Measurements from ENCODE around the gene COQ2.
A peak's percentile ranks its signal among the peaks of the same experiment; 100 is the strongest.
"Not testable (repeated sequence)": the region's sequence is repeated elsewhere in the genome, so short reads cannot be mapped to it uniquely, and the experiment has no call there.

The COQ2 gene

DNA sequence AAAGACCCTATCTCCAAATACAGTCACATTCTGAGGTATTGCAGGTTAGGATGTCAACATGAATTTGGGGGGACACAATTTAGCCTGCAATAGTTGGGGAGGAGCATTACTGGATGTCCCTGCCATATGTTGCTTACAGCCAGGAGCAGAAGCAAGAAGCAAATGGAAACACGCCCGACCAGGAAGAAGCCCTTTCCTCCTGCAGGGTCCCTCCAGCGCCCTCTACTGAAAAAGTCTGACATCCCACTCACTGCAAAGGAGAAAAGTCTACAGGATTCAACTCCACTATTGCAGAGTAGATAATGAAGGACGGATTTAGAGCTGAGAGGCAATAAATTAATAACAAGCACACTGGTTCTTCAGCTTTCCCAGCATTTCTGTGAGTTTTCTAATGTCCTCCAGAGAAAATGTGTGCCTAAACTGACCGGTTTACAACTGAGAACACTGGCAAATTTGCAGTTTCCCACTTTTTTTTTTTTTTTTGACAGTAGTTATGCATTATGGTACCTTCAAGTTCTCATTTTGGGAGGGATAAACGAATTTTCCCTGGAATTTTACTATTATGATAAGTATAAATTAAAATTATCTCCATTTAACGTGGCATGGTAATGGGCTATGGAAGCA lies 31.7 kb downstream of the COQ2 start:
- peak; percentile 90 for FAIRE-seq
- DNase-seq (ENCODE audit: extremely low spot score, insufficient read length, low read depth), result peak; percentile 48

DNA sequence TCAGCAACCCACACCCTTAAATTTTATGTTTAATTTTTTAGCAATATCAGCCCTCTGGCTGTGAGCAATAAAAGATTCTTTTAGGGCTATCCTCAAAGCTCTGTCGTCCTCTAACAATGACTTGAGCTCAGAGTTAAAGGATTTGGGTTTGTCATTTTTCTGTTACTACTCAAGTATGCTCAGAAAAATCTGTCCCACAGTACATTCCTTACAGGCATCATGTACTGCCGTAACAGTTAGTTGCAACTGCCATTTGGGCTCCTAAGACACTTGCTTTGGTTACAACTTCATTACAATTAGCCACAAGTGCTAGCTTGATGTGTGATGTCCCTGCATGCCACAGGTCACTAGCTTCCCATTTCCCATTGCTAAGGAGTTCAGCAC lies 33.2 kb downstream of the COQ2 start:
- DNase-seq (ENCODE audit: extremely low spot score, insufficient read length, low read depth) (no peak), FAIRE-seq (no peak)

DNA sequence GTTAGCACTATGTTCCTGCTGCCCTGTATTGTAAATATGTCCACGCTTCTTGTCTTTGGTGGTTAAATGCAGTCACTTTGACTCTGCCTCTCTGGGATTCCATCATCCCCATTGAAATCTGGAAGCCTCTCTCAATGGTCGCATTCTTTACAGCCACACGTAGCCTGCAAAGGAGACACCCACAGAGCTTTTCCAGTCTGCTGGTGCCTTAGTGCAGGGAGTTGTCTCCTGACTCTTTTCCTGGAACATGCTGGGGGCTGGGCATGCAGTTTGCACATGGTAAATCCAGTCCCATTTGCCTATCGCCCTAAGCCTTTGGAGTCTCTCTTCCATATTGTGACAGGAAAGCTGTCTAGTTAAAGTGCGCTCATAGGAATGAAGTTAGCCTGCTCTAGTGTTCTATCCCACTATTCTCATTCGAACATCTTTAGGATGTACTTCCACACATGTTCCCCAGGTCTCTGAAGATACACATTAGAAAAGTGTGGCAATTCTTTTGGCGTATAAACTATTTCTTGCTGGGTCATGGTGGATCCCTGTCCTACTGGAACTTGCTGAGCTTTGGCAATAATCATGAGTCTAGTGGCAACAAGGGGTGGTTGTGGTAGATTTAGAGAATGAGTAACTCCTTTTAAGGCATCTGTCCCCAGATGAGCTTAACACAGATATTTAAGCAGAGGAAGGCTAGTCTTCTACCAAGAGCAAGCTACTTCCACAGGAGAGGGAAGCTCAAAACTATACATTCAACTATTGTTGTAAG lies 33.7 kb downstream of the COQ2 start:
- FAIRE-seq (no peak), DNase-seq (ENCODE audit: extremely low spot score, insufficient read length, low read depth) (no peak)

DNA sequence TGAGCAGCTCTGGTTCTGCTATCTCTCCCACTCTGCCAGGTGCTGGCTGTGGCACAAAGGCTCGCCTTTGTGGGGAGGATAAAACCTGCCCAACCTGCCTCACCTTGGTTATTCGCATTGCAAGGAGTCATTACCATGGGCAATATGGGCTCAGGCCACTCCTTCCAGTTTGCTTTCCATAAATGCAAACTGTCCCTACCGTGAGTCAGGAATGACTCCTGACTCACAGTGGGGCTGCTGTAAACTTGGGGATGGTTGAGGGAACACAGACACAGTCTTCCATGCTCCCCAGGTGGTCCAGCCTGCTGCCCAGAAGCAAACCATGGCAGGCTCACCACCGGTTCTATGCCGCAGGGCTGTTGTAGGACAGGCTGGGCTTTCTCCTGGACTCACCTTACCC lies 36.1 kb downstream of the COQ2 start:
- DNase-seq (ENCODE audit: extremely low spot score, insufficient read length, low read depth) (no peak), FAIRE-seq (no peak)

DNA sequence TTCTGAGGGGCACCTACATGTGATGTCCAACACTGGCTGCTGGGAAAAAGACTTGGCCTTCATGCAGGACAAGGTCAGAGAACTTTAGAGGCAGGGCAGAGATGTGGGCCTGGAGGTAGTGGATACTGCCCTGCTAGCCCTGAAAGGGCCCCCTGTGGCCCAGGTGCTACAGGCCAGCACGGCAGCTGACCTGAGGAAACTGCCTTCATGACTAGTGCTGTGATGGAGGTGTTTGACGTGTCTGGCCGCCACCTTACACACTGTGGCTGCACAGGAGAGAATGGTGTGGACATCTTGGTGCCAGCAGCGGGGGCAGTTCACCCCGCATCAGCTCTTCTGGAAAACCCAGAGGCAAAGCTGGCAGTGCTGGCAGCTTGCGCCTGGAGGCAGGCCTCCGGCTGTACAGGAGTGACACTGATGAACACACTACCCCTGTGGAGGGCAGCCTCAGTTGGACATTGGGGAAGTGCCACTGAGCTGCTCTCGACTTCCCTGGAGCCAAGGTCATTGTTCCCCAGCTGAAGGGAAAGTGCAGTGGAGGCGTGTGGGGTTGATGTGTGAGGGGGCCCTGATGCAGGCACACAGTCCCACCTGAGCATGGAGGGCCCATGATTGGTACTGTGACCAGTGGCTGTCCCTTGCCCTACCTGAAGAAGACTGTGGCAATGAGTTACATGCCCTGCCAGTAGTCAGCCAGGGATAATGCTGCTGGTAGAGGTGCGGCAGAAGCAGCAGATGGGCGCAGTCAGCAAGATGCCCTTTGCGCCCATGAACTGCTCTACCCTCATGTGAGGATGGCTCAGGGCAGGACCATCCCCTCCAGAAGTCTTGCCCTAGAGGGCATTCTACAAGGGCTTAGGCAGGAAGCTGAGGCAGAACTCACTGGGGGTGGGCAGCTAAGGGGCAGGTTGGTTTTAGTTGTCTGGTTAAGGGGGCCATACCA lies 36.9 kb downstream of the COQ2 start:
- FAIRE-seq (no peak), DNase-seq (ENCODE audit: extremely low spot score, insufficient read length, low read depth) (no peak)

DNA sequence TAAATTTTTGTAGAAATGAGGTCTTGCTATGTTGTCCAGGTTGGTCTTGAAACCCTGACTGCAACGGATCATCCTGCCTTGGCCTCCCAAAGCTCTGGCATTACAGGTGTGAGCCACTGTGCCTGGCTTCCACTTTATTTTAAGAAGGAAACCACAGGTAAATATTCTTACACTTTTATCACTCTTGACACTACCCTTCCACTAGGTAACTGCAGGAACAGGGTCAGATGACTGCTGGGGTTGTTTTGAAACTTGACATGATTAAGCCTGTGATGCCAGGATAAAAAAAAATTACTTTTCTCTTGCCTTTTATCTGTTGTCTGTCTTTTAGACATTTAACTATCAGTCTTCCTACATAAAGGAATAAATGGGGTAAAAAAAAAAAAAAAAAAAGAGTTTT lies 43.5 kb downstream of the COQ2 start:
- DNase-seq (ENCODE audit: extremely low spot score, insufficient read length, low read depth), result no peak

DNA sequence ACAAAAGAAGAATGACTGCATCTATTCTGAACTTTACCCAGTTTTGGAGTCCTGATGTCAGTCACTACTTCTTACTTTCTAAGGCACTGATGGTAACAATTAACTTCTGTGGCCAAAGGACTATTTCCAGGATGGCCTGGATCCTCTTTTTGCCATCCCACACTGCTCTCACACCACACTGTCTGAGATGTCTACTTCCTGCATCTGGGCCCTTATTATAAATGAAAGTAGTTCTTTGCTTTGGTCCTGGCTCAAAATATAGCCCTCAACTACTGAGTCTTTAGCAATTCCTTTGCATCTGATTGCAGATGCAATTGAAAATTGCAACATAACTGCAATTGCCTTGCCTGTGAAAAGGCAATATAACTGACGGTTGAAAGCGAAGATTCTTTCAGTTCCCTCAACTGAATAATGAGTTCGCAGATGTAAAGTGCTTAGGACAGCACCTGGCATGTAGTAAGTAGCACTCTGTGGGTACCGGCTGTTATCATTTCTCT lies 44.2 kb downstream of the COQ2 start:
- DNase-seq (ENCODE audit: extremely low spot score, insufficient read length, low read depth) (peak; percentile 51), FAIRE-seq (peak; percentile 96)

More for the DNA sequence above, 43.5 kb downstream of the COQ2 start:
- FAIRE-seq, result peak; percentile 62

DNA sequence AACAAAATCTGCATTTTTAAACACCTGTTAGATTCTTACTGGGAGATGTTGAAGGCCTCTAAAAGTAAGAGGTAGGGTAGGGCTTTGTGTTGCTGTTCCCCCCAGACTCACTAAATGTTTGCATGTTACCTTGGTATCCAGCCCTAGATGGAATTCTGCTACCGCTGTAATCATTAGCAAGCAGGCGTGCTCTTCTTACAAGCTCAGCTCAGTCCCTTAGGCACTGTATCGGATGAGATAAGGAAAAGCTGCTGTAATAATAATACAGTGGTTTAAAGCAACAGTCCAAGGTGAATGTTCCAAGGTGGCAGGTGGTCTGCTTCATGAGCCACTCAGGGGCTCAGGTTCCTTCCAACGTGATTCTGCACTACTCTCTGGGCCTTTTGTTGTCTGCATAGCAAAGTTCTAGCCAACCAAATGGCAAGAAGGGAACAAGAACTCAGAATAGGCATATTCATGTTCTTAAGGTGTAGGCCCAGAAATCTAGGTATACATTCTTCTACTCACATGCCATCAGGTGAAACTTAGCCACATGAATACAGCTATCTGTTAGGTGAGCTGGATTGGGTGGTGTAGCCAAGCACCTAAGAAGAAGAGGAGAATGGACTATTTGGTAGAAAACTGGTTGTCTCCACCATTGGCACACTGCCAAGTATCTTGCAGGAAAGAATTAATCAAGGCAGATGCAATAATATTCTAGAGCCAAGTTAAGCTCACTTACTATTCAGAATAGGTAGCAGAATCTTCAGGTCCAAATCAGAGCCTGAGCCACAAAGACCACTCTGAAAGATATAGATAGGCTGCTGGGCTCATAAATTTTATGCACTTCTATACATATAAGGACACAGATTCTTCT lies 46.0 kb downstream of the COQ2 start:
- FAIRE-seq (no peak), DNase-seq (ENCODE audit: extremely low spot score, insufficient read length, low read depth) (no peak)

DNA sequence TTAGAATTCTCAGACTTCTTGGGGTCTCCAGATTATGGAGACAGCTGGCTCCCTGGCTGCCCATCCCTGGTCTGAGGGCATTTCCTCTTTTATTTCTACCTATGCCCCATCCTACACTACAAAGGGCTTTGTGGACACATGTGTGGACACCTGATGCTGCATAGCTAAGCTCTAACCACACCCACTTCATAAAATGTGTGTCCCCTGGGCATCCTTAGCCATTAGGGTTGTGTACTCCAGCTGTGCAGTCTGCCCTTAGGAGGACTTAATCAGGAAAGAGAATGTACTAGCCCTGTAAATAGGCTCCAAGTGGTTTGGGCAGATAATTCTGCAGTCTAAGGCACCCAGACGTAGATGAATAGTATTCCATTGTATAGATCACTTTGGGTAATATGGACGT lies 47.0 kb downstream of the COQ2 start:
- DNase-seq (ENCODE audit: extremely low spot score, insufficient read length, low read depth) (no peak), FAIRE-seq (no peak)

DNA sequence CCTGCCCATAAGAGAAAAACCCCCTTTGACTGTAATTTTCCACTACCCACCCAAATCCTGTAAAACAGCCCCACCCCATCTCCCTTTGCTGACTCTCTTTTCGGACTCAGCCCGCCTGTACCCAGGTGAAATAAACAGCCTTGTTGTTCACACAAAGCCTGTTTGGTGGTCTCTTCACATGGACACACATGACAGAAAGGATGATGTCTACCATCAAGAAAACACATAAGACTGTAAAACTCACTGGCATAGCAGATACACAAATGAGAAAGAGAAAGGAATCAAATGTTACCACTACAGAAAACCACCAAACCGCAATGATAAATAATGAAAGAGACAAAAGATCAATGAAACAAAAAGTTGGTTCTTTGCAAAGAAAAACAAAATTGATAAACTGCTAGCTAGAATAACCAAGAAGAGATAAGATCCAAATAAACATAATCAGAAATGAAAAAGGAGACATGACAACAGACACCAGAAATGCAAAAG lies 48.9 kb downstream of the COQ2 start:
- DNase-seq (ENCODE audit: extremely low spot score, insufficient read length, low read depth), result not testable (repeated sequence)
- peak; percentile 96 for FAIRE-seq

DNA sequence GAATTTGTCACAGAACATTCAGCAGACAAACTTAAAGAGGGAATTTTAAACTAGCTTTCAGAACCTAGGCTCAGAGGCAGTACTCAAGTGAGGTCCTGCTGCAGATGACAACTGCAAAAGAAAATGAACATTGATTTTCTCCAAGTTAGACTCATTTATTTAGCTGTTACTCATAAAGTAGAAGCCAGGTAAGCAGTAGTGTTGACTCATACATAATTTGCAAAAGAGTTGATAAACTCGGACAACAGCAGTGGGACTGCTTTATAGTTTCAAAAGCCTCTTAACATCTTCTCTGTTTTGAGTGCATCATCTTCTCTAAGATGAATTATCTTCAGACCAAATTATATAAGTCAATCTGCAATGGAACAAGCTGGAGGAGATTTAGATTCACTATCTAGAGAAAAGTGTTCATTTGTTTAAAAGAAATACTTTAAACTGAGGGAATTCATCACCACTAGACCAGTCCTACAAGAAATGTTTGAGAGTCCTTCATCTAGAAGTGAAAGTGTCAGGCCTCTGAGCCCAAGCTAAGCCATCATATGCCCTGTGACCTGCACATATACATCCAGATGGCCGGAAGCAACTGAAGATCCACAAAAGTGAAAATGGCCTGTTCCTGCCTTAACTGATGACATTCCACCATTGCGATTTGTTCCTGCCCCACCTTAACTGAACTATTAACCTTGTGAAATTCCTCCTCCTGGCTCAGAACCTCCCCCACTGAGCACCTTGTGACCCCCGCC lies 49.5 kb downstream of the COQ2 start:
- no peak for FAIRE-seq

DNA sequence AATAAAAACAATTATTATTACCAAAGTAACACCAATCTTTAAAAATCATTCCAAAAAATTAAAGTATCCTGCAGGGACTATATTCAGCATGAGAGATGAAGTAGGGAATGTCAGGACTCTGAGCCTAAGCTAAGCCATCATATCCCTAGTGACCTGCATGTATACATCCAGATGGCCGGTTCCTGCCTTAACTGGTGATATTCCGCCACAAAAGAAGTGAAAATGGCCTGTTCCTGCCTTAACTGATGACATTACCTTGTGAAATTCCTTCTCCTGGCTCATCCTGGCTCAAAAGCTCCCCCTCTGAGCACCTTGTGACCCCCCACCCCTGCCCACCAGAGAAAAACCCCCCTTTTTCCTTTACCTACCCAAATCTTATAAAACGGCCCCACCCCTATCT lies 50.2 kb downstream of the COQ2 start:
- not testable (repeated sequence) for FAIRE-seq; DNase-seq (ENCODE audit: extremely low spot score, insufficient read length, low read depth)

More for the DNA sequence above, 49.5 kb downstream of the COQ2 start:
- no peak for DNase-seq (ENCODE audit: extremely low spot score, insufficient read length, low read depth)

DNA sequence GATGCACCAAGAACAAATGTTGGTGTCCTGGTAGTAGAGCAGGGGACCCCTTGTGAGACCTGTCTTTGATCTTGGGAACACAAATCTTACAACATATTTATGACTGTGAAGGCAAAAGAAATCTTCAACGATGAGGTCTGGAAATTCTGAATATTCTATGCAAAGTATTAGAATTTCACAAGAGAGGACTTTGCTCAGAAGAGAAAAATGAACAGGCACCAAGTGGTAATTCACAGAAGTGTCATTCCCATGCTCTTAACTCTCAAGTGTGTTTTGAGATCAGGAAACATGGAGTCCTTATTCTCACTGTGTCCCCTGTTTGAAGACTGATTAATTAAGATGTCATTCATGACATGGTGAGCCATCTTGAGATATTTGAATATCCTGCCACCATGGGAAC lies 52.5 kb downstream of the COQ2 start:
- FAIRE-seq (no peak), DNase-seq (ENCODE audit: extremely low spot score, insufficient read length, low read depth) (no peak)

DNA sequence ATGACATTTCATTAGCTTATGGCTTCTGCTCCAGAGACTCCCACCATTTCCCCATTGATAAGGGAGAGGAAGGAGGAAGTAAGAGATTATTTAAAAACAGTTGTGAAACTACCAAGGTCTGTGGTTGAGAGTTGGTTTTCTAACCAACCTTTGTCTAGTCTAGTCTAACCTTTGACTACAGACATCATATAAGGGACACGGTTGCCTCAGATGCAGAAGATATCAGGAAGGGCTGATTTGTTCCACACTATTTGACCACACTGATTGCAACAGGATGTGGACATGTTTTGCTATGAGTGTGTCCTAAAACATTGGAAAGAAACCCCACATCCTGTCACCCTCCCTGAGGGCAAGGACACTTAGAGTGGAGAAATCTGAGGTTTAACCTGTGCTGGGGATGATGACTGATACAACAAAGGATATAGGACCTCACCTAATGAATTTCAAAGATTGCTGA lies 53.0 kb downstream of the COQ2 start:
- DNase-seq (ENCODE audit: extremely low spot score, insufficient read length, low read depth), result no peak
- peak; percentile 98 for FAIRE-seq

DNA sequence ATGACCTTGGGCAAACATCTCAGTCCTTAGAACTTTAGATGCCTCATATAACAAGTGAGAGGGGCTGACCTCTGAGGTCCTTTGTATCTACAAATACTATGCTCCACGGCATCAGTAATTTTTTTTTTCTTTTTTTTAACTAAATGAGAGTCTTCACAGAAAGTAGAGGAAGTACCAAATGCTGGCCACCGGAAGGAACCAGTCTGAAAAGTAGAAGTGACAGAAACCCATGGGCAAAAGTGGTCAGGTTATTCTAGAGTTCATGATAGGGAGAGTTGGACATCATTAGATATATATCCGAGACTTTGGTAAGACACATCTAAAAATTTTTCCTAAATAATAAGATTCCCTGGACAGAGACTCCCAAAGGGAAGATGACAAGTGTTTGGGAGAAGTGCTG lies 53.7 kb downstream of the COQ2 start:
- DNase-seq (ENCODE audit: extremely low spot score, insufficient read length, low read depth) (no peak), FAIRE-seq (no peak)

DNA sequence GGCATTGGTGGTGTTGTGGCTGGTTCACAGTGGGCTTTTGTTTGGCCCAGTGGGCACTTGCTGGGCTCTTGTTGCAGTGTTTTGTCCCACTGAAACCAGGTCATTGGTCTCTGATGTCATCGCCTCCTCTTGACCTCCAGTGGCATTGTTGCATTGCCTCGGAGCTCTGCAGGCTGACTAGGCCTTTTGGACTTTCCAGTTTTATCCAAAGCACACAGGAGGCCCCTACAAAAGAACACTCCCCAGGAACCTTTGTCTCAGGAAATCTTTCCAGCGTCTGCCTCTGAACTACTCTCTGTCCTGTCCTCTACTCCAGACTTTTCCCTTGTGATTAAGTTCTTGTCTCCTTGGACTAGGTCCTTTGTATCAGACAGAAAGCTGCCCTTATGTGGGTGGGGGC lies 54.8 kb downstream of the COQ2 start:
- no peak for DNase-seq (ENCODE audit: extremely low spot score, insufficient read length, low read depth)
- no peak for FAIRE-seq

DNA sequence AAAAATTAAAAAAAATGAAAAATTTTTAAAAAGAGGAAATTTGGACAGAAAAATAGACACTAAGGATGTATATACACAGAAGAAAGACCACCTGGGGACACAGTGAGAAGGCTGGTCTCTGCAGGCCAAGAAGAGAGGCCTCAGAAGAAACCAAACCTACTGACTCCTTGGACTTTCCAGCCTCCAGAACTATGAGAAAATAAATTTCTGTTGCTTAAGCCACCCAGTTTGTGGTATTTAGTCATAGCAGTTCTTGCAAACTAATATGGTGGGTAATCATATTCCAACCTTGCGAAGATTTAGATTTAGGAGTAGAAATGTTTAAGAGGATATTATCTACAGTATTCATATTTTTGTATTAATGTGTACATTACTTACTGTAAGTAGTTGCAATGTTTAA lies 56.4 kb downstream of the COQ2 start:
- peak; percentile 47 for FAIRE-seq

DNA sequence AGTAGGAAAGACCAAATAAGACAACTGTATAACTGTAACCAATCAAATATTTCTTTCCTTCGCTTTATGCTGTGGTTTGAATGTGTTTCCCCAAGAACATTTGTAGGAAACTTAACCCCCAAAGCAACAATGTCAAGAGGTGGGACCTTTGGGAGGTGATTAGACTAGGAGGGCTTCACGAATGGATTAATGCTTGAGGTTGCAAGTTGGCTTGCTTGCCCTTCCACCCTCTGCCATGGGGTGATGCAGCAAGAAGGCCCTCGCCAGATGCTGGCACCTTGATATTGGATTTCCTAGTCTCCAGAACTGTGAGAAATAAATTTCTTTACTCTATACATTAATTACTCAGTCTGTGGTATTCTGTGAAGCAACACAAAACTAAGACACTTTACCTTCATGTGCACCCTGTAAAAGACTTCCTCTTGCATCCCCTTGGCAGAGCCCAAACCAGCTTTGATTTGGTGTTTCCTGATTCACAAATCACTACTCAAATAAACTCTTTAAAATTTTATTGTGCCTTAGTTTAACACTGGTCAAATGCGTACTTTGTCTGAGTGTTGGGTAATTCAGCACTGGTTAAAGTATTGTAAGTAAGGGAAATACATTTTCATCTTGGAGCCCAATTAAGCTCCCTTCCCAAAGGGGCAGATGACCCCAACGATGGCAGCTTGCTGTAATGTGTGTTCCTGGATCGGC lies 59.9 kb downstream of the COQ2 start:
- DNase-seq (ENCODE audit: extremely low spot score, insufficient read length, low read depth), result no peak
- peak; percentile 87 for FAIRE-seq

More for the DNA sequence above, 56.4 kb downstream of the COQ2 start:
- DNase-seq (ENCODE audit: extremely low spot score, insufficient read length, low read depth), result no peak

Measured in GM18507 (cell line).